Measurements from ENCODE around the gene FCN3.

The FCN3 gene

DNA sequence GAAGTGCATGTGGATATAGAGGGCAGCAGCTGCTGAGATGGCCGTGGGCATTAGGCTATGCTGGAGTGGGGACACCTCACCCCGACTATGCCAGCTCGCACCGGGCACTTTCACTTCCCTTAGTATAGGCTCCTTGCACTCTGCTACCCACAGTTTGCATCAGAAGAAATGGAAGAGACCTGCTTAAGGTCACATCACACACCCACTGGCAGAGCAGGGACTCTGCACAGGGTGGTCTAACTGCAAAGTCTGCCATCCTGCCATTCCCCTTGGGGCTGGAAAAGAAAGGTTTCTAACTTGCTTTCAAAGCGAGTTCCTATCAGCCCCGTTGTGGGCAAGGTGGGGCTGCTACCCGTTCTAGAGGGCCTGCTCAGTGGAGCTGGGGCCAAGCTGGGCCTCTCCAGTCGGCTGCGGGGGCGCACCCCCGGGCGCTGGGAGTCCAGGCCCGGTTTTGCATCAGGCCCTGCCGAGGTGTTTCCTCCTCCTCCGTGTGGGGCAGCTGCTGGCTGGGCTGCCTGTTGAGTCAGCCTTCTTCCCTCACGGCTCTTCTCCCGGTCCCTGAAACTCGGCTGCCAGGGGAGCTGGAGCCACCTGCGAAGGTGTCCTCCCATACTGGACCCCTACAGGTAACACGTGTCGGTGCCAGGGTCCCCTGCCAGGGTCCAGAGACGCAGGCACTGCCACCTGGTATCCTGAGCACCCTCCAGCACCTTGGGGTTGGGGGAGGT lies 32.9 kb downstream of the FCN3 start, which contains the start of gene SYTL1:
TSS of gene SYTL1 (plus strand) at position 498 of the 728 bp plus-strand sequence. CDS start 3,313 bp downstream, outside the sequence.
- no peak for DNase-seq (ENCODE audit: low read depth)

DNA sequence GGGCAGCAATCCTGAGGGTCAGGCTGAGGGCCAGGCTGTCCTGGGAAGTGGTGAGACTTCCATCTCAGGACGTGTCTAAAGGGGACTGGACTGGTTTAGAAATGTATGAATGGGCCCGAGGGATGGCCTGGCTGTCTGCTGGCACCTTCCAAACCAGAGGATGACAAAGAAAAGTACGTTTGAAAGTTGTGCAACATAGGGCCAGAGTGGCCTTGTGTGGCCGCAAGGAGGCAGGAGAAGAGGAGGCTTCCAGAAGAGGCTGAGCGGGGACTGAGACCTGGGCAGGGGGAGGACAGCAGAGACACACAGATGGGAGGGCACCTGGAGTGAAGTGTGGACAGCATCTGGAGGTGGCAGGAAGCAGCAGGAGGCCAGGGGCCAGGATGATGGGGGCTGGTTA lies 35.4 kb downstream of the FCN3 start:
- no peak for DNase-seq (ENCODE audit: low read depth)

DNA sequence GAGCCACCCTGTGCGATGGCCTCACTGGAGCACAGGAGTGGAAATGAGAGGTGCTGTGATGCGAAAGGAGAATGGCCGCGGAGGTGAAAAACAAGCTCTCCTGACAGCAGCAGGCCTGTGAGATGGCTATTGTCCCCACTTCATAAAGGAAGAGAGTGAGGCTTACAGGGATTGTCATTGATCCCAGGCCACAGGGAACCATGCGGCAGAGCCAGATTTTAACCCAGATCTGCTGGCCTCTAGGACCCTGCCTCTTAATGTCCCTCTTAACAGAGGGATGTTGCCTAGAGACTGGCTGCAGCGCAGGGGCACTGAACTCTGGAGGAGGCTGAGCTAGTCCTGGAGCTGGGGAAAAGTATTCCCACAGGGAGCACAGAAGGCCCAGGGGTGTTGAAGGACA lies 35.9 kb downstream of the FCN3 start:
- no peak for DNase-seq (ENCODE audit: low read depth)

DNA sequence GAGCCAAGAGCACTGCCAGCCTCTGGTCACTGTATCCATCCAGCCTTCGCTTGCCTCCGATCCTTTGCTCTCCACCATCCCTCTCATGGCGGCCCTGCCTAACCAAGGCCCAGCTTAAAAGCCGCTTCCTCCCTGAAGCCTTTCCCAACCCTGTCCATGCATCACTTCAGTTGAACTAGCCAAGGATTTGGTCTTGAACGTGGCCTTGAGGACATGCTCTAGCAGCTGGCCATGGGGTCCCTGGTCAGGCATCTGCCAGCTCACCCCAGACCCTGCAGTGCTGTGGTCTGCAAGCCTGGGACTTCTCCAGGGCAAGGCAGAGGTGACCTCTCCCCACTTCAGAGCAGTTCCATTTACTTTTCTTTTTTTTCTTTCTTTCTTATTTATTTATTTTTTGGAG lies 37.9 kb downstream of the FCN3 start:
- DNase-seq (ENCODE audit: low read depth): no peak

DNA sequence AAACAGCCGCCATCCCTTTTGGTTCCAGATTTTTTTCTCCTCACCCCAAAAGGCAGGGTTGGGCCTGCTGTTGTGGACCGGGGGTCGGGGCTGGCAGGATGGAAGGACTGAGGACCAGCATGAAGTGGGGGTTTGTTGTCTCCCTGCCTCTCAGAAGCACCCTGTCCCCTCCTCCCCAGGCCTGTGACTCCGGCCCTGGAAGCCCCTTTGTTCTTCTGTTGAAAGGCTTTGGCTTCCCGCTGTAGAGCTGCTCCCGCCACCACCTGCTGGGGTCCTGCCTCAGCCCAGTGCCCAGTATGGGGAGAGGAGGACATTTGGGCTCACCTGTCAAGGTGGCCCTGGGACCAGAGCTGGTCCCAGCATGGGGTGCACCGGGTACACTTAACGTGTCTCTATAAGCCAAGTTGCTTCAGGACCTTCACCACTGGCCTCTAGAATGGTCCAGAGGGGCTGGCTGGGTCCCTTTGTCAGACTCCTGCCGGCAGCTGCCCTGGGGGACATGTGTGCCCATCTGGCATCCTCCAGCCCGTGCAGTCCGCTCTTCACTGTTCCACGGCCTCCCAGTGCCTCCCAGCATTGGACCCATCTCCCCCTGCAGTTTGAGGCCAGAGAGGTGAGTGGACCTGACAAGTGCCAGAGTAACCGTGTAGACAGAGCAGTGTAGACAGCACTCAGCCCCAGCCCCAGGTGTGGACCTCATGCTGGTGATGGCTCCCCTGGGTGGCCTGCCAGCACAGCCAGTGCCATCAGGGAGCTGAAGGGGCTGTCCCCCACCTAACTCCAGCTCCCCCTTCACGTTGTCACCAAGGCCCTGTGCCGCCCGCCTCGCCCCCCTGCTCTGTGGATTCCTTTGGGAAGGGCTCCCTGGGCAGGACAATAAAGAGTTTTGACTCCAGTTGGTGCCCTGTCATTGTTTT lies 38.9 kb downstream of the FCN3 start:
- DNase-seq (ENCODE audit: low read depth): no peak

DNA sequence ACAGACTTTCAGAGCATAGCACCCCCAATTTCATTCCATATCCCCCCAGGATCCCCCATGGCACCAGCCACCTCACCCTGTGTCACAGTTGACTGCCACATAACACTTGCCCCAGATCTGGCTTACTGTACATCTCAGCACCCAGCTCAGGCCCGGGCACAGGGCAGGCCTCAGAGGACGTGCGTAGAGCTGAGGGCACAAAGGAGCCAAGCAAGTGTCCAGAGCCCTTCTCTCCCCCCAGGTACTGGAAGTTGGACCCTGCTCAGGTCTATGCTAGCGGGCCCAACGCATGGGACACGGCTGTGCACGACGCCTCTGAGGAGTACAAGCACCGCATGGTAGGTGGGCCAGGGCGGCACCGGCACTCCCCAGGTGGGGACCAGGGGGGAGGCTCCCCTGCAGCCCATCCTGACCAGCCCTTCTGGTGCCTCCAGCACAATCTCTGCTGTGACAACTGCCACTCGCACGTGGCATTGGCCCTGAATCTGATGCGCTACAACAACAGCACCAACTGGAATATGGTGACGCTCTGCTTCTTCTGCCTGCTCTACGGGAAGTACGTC lies 40.8 kb downstream of the FCN3 start:
- DNase-seq (ENCODE audit: low read depth): no peak

DNA sequence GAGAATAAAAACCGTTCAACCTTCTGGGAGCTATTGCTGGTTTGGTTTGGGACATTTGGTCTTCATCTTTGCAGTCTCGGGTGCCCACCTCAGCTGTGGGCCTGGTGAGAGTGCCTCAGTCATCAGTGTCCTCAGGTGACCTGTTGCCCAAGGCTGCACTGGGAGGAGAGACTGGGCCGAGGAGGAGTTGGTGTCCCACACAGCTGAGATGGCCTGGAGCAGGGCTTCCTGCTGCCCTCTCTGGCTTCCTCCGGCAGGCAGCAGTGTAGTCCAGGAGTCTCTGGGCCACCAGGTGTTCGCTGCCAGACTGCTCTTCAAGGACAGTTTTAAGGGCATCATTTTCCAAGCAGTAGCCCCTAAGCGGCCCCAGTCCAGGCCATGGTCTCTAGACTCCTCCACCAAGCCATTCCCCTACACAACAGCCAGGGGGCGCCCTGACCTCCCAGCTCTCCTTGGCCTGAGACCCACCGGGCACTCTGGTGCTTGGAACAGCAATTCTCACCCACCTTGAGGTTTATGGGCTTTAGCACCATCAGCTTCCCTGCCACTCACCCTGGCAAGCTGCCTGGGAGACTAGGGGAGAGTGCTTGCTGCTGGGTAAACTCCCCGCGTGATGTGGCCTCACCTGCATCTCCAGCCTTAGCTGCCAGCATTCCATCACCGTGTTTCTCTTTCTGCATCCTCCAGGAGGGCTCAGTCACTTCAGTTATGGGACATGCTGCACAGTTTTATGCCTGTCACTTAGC lies 41.9 kb downstream of the FCN3 start:
- no peak for DNase-seq (ENCODE audit: low read depth)

DNA sequence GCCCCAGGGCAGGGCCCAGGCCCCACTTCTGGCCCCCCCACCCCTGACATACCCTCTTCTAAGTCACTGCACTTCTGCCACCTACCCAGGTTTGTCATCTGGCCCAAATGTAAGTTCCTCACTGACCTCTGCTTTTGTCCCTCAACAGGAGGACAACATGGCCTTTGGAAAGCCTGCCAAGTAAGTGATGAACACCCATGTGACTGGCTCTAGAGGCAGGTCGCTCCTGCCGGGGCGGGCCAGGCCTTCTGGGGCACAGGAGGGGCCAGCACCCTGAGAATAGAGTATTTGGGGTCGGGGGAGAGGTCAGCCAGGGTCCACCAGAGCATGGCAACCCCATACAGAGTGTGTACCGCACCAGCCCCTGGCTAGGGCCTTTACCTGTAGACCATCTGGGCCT lies 42.7 kb downstream of the FCN3 start:
- DNase-seq (ENCODE audit: low read depth): no peak

DNA sequence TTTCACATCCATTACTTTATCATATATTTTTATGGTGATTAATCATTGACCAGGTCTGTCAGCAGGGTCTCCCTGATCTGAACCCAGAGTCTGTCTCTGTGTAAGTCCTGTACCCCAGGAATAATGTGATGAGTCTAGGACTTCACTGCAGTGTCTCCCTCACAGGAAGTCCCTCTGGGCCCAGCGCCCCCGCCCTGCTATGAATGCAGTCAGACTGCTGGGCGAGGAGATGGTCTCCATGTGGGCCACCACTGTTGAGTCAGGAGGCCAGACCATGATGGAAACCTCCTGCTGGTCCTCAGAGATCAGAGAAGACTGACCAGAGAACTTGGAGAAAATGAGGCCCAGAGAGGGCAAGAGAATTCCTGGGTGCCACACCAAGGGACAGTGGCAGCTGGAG lies 43.2 kb downstream of the FCN3 start:
- DNase-seq (ENCODE audit: low read depth): no peak

DNA sequence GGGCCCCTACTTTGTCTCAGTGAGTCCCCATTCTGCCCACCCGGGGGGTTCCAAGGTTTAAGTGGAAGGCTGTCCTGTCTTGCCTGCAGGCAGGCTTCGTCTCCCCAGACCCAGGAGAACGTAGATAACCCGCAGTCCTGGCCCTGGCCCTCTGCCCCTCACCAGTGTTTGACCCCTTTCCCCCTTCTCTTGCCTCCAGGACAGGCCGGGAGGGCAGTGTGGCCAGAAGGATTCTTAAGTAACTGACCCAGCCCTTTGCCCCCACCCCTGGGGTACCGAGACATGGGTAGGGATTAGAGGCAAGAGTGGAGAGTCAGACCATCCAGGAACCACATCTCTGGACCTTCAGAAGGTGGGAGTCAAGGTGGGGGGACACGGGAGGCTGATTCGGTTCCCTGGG lies 43.8 kb downstream of the FCN3 start:
- no peak for DNase-seq (ENCODE audit: low read depth)

DNA sequence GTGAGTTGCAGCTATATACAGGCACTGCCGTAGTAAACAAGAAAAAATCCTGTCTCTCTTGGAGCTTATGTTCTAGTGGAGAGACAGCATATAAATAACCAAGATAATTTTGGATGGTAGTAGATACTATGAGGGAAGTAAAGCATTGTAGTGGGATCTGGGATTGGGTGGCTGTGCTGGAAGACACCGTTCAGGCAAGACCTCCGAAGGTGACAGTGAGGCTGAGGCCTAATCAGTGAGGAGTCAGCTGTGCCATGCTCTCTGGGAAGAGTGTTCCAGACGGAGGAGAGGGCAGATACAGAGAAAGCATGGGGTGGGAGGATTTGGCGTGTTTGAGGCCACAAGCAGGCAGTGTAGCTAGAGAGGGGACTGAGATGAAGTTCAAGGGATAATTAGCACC lies 46.7 kb downstream of the FCN3 start:
- no peak for DNase-seq (ENCODE audit: low read depth)

DNA sequence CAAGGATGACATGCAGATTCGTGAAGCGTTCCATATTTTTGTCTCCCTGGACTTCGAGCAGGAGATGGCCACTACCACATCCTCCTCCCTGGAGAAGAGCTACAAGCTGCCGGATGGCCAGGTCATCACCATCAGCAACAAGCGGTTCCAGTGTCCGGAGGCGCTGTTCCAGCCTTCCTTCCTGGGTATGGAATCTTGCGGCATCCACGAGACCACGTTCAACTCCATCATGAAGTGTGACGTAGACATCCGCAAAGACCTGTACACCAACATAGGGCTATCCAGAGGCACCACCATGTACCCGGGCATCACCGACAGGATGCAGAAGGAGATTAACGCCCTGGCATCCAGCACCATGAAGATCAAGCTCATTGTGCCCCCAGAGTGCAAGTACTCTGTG lies 49.3 kb downstream of the FCN3 start:
- DNase-seq (ENCODE audit: low read depth): no peak

DNA sequence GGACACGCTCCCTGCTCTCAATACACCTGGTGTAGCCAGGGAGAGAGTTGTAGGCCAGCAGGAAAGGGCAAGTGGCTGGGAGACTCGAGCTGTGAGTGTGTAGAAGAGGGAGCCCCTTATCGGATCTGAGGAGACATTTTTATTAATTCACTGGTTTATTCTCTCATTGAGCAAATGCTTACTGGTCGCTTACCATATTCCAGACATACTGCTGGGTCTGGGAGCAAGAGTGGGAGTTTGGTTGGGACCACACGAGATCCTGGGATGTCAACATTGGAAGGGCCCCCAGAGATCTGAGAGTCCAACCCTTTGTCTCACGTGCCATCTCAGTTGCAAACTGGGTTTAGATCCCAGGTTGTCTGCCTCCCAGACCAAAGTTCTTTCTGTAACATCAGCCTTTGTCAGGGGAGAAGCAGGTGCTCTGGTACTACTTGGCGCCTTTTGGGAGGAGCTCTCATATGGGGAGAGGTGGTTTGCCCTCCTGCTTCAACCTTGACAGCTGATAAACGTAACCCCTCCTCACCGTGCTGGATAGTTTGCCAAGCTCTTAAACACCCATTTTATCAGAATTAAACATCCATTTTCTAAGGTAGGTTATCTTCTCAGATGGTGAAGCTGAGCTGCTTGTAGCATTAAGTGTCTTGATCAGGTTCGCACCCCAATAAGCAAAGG lies 51.9 kb downstream of the FCN3 start:
- no peak for DNase-seq (ENCODE audit: low read depth)

DNA sequence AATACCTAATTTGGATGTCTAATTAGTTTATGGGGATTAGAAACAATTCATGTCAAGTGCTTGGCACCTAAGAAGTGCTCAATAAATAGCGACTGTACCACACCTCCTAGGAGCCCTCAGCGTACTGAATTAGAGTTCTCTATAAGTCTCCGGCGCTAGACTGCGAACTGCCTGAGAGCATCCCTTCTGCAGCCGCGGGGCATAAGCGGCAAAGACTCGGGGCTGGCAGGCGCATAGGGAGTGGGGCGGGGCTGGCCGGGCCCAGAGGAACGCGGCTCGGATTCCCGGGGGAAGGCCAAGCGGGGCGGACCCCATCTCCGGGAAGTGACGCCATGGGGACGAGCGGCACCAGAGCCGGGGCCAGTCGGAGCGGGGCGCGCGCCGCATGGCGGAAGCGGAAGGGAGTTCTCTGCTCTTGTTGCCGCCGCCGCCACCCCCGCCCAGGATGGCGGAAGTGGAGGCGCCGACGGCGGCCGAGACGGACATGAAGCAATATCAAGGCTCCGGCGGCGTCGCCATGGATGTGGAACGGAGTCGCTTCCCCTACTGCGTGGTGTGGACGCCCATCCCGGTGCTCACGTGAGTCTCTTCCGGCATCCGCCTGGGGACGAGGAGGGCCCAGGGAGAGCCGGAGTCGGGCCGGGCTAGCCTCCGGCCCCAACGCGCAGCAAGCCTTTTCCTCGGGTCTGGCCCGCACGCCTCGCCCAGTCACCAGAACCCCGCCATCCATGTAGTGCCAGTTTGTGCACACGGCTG lies 52.6 kb downstream of the FCN3 start, which contains the start of gene TMEM222:
TSS of gene TMEM222 (plus strand) at position 351 of the 756 bp plus-strand sequence. CDS start at position 386, 35 bp downstream.
- peak; percentile 96 for DNase-seq (ENCODE audit: low read depth)
